NCI-H128 (cell line): ENCODE data around the gene AHCYL1.
A peak's percentile ranks its signal among the peaks of the same experiment; 100 is the strongest.

Source experiments
- DNase-seq: peaks from one replicate; lab custom pipeline; 2025; ENCODE audit not compliant: unreplicated experiment; lab: John Stamatoyannopoulos, UW

AHCYL1 gene

GRCh38 chr1:110034451-110035235 lies 50.1 kb downstream of the AHCYL1 start, which contains the start of gene STRIP1:
STRIP1 (plus strand) TSS chr1:110034624; CDS start chr1:110034638, 14 bp downstream.
- peak; percentile 91 for DNase-seq

- no peak for DNase-seq
These were observed 50.7 kb downstream of the AHCYL1 start for GRCh38 chr1:110035236-110035752.

- no peak for DNase-seq
These were observed 53.7 kb downstream of the AHCYL1 start for GRCh38 chr1:110038271-110038670.

- no peak for DNase-seq
These were observed 55.1 kb downstream of the AHCYL1 start for GRCh38 chr1:110039641-110040040.

GRCh38 chr1:110040548-110040947 lies 56.0 kb downstream of the AHCYL1 start:
- DNase-seq: no peak

- no peak for DNase-seq
These were observed 58.5 kb downstream of the AHCYL1 start for GRCh38 chr1:110043016-110043415.

- DNase-seq: no peak
These were observed 62.9 kb downstream of the AHCYL1 start for GRCh38 chr1:110047463-110047862.

- no peak for DNase-seq
These were observed 63.7 kb downstream of the AHCYL1 start for GRCh38 chr1:110048240-110048639.

- no peak for DNase-seq
These were observed 64.5 kb downstream of the AHCYL1 start for GRCh38 chr1:110048923-110049601.

GRCh38 chr1:110049801-110050601 lies 65.4 kb downstream of the AHCYL1 start:
- DNase-seq: no peak

- DNase-seq: no peak
These were observed 66.2 kb downstream of the AHCYL1 start for GRCh38 chr1:110050602-110051261.

- DNase-seq: no peak
These were observed 66.7 kb downstream of the AHCYL1 start for GRCh38 chr1:110051262-110051648.

- DNase-seq: no peak
These were observed 69.2 kb downstream of the AHCYL1 start for GRCh38 chr1:110053552-110054428.

- DNase-seq: no peak
These were observed 71.1 kb downstream of the AHCYL1 start for GRCh38 chr1:110055493-110056284.

- DNase-seq: no peak
These were observed 71.7 kb downstream of the AHCYL1 start for GRCh38 chr1:110056285-110056683.

- DNase-seq: no peak
These were observed 72.2 kb downstream of the AHCYL1 start for GRCh38 chr1:110056776-110057175.

GRCh38 chr1:110057963-110058518 lies 73.5 kb downstream of the AHCYL1 start:
- DNase-seq: no peak

GRCh38 chr1:110058591-110058990 lies 74.0 kb downstream of the AHCYL1 start:
- DNase-seq: no peak
